GM11168 (cell line): ENCODE measurements around the gene KLHL36.

Experiments
- in situ Hi-C: fragments of 300-500 bp; cut with MboI; formaldehyde crosslinking; loops from one replicate; pipeline ENCODE4 v1.12.0; 2022; ENCODE audit warnings: low sequenced_read_pairs; ENCODE audit not compliant: unreplicated experiment

Gene KLHL36

DNA sequence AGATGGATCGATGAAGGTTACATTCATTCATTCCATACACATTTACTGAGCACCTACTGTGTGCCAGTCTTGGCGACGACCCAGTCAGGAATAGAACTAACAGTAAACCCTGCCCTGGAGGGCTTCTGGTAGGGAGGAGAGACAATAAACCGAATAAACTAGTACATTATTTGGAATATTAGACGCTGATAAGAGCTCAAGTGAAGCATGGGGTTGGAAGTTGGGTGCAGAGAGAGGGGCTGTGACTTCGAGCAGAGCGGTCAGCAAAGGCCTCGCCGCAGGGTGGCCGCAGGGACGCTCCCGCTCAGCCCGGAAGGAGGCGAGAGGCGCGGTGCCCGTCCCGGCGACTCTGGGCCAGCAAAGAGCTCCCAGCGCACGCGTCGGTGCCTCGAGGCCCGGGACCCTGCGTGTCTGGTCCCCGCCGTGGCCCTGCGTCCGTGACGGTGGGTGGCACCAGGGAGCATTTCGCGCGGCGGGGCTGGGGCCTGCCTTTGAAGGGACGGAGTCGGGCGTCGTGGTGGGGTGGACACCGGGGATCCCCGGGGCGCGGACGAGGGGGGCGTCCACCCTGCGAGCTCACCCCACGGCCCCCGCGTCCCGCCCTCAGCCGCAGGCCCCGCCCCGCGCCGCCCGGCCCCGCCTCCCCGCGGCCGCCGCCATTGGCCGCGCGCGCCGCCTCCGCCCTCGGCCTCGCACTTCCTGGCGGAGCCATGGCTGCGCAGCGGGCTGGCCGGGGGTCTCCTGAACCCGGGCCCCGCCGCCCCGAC is at the start of gene KLHL36:
Gene KLHL36, plus strand, starts transcription at position 684 of the 767 bp plus-strand sequence. CDS start 2,357 bp downstream, outside the sequence.
- in situ Hi-C loops, result loop anchor here (25.0 kb wide), 1 partner anchor 89 kb away; no protein-coding TSS in a partner anchor

GRCh38 chr16:84599521-84600202 is 48.6 kb upstream of the KLHL36 start:
- in situ Hi-C loops, result no loop called here

- in situ Hi-C loops, result no loop called here
Measured at GRCh38 chr16:84600343-84601229, 47.7 kb upstream of the KLHL36 start.

DNA sequence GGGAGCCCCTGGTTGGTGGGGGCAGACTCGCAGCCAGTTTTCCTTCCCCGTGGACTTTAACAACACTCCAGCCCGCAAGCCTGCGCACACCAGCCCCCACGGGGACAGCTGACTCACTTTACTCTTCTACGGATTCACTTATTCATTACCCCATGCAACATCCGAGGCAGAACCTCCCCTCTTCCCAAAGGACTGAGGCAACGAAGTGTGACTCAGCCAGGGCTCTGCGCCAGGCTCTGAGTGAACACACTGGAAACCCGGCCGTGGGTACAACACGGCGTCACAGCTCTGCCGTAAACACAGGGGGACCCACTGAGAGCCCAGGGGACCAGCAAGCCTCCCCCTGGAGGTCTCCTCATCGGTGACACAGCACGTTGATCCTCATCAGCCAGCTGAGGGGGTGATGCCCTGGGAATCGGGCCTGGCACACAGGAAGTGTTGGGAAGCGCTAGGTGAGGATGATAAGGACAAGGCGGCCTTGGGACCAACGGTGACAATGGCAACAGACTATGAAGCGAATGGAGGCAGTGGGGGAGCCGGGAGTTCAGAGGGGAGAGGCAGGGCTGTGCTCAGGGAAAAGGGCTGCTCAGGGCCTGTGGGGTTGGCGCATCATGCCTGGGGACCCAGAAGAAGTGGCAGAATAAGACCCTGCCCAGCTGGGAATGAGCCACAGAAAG is 45.0 kb upstream of the KLHL36 start:
- in situ Hi-C loops, result no loop called here

- in situ Hi-C loops, result no loop called here
Measured at GRCh38 chr16:84603940-84604339, 44.4 kb upstream of the KLHL36 start.

- in situ Hi-C loops, result no loop called here
Measured at GRCh38 chr16:84604477-84605013, 43.8 kb upstream of the KLHL36 start.

DNA sequence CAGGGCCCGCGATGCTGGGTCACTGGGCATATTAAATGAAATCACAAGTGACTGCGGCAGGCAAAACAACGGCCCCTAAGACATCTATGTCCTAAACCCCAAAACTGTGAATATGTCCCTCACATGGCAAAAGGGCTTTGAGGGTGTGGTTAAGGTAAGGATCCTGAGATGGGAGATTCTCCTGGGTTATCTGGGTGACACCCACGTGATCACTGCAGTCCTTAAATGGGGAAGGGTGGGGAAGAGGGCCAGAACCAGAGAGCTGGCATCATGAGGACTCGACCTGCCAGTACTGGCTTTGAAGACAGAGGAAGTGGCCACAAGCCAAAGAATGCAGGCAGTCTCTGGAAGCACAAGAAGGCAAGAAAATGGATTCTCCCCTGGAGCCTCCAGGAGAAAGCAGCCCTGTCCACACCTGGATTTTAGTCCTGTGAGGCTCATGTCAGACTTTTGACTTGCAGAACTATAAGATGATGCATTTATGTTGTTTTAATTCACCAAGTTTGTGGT is 42.9 kb upstream of the KLHL36 start:
- in situ Hi-C loops, result no loop called here

DNA sequence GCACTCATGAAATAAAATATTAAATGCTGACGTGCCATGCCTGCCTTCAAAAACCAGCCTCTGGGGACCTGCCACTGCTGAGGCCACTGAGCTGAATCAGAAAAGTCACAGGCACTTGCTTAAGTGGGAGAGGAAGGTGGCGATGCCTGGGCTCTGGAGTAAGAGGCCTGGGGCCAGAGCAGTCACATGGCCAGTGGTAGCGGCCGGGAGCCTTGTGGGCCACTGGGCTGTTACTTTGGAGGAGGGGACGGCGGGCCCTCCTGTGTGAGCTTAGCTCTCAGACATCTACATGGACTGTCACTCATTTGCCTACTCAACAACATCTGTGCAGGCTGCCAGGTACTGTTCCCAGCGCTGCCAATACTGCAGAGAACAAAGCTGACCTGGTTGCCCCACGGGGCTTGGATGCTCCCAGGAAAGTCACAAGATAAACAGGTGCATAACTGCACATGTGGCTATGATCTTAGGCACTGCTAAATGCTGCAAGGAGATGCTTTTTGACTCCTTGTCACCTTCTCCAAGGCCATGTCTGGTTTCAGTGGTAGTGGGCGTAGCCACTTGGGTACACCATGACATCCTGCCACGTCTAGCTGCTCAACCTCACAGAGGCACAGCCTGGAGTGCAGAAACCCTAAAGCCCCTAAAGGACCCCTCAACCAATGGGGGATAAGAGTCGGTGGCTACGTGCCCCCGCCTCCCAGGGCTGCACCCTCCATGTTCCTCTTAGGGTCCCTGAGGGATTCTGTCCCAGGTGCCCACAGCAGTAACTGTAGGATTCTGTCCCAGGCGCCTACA is 42.0 kb upstream of the KLHL36 start:
- in situ Hi-C loops, result no loop called here

DNA sequence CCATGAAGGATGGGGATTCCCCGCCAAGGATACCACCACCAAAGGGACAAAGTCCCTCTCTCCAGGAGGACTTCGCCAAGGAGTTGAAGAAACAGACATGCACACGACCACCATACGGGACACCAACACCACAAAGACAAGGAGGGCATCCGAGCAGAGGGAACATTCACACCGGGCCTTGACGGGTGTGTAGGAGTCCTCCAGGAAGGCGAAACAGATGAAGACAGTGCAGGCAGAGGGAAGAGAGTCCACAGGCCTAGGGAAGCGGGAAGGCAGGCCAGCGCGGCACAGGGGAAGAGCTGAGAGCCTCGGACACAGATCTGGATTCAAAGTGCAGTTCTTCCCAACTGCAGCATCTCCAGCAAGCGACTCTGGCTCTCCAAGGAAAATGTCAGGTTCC is 41.2 kb upstream of the KLHL36 start:
- in situ Hi-C loops, result no loop called here

- in situ Hi-C loops, result no loop called here
Measured at GRCh38 chr16:84607694-84608093, 40.6 kb upstream of the KLHL36 start.

DNA sequence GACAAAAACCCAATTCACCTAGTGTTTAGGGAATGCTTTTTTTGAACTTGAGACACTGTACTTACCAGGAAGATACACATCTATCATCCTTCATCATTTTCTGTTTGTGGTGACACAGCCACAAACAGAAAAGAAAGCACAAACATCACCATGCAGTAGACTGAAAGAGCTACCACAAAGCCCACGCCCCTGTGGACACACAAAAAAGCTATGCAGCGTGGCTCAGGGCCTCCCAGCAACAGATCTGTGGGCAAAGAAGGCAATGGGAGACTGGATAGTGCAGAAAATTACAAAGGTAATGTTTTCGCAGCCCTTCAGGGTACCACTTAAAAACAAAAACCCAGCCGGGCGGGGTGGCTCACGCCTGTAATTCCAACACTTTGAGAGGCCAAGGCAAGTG is 40.0 kb upstream of the KLHL36 start:
- in situ Hi-C loops, result no loop called here

DNA sequence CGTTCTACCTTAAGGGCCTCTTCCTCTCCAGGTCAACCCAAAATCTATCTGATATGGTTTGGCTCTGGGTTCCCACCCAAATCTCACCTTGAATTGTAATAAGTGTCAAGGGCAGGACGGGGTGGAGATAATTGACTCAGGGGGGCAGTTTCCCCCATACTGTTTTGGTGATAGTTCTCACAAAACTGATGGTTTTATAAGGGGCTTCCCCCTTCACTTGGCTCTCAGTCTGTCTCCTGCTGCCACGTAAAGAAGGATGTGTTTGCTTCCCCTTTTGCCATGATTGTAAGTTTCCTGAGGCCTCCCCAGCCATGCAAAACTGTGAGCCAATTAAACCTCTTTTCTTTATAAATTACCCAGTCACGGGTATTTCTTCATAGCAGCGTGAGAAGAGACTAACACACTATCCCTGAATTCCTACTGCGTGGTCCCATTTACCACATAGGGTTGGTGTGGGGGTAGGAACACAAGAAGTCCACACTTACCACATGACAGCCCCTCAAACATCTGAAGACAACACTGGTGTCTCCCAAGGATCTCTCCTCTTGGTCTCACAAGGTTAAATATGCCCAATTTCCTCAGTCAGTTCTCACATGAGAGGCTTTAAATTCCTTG is 38.6 kb upstream of the KLHL36 start:
- in situ Hi-C loops, result no loop called here

GRCh38 chr16:84610376-84610775 is 37.9 kb upstream of the KLHL36 start:
- in situ Hi-C loops, result no loop called here

GRCh38 chr16:84611041-84611440 is 37.3 kb upstream of the KLHL36 start:
- in situ Hi-C loops, result no loop called here

DNA sequence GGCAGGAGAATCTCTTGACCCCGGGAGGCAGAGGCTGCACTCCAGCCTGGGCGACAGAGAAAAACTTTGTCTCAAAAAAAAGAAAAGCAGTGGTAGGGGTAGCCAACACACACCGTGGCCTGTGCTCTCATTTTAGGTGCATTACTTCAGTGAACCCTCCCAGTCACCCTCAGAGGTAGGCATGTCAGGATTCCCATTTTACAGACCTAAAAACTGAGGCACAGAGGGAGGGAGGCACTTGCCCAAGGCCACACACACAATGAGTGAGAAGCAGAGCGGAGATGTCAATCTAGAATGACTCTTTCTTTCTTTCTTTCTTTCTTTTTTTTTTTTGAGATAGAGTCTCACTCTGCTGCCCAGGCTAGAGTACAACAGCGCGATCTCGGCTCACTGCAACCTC is 35.6 kb upstream of the KLHL36 start:
- in situ Hi-C loops, result no loop called here

- in situ Hi-C loops, result no loop called here
Measured at GRCh38 chr16:84613408-84614072, 34.8 kb upstream of the KLHL36 start.

DNA sequence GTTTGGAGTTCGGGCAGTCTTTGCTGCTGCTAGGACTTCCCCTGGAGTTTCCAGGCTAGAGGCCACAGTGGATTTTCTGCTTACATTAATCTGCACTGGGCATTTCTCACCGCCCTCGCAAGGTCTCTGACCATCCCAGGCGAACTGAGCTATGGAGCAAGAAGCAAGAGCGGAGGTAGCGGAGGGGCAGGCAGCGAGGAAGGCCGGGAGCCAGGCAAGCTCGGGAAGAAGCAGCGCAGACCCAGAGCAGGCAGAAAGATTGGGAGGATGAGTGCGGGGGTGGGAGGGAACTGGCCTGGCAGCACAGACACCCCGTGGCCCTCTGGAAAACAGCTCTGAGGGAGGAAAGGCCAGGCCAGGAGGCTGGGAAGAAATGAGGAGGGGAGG is 34.2 kb upstream of the KLHL36 start:
- in situ Hi-C loops, result no loop called here

GRCh38 chr16:84614623-84614967 is 33.7 kb upstream of the KLHL36 start:
- in situ Hi-C loops, result no loop called here
